GM10248 (cell line): ENCODE results near the gene PERP.
"Not testable (repeated sequence)": the region's sequence is repeated elsewhere in the genome, so short reads cannot be mapped to it uniquely, and the experiment has no call there.

Experiments
- CTCF ChIA-PET: fragments of 300-600 bp; sonication (Branson Sonifier 250); formaldehyde crosslinking; extraction: SDS; loops from one replicate; lab custom pipeline; 2021; ENCODE audit warnings: antibody characterized with exemption; lab: Yijun Ruan, JAX
- POLR2A ChIA-PET: fragments of 350-650 bp; sonication (Branson Sonifier 250); formaldehyde crosslinking; extraction: SDS; loops from one replicate; lab custom pipeline; 2020; ENCODE audit warnings: antibody characterized with exemption; lab: Yijun Ruan, JAX
- DNase-seq: peaks from one replicate; pipeline ENCODE4 v3.0.0; 2012; ENCODE audit errors: extremely low spot score
- CTCF ChIP-seq: IDR thresholded peaks from 2 replicates; pipeline ENCODE4 v1.5.1; 2012; ENCODE audit warnings: mild to moderate bottlenecking, low read depth; ENCODE audit errors: extremely low read depth, missing control alignments, control extremely low read depth

Gene PERP

DNA sequence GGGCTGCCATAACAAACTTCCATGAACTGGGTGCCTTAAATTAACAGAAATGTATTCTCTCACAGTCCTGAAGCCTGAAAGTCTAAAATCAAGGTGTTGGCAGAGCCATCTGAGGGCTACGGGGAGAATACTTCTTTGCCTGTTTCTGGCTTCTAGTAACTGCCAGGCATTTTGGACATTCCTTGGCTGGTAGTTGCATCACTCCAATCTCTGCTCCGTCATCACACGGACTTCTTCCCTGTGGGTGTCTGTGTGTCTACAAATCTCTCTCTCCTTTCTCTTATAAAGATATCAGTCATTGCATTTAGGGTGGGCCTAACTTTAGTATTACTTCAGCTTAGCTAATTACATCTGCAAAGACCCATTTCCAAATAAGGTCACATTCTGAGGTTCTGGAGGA is 20.9 kb upstream of the PERP start:
- ChIA-PET CTCF (interaction anchor here (1.1 to 1.3 kb wide), 3 partner anchors 9 to 390 kb away, joined by 3 to 5 read pairs (median 3); no protein-coding TSS in a partner anchor), POLR2A (no interaction called here)
- no peak for TF ChIP-seq CTCF
- DNase-seq = no peak

DNA sequence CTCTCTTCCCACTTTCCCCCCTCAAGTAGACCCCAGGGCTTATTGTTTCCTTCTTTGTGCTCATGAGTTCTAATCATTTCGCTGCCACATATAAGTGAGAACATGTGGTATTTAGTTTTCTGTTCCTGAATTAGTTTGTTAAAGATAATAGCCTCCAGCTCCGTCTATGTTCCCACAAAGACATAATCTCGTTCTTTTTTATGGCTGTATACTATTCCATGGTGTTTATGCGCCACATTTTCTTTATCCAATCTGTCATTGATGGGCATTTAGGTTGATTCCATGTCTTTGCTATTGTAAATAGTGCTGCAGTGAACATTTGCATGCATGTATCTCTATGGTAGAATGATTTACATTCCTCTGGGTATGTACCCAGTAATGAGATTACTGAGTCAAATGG is 16.9 kb upstream of the PERP start:
- TF ChIP-seq CTCF = no peak
- ChIA-PET CTCF (interaction anchor here (1.2 to 3.9 kb wide), 3 partner anchors 8 to 15 kb away, joined by 4 to 33 read pairs (median 7); no protein-coding TSS in a partner anchor), POLR2A (no interaction called here)
- no peak for DNase-seq

DNA sequence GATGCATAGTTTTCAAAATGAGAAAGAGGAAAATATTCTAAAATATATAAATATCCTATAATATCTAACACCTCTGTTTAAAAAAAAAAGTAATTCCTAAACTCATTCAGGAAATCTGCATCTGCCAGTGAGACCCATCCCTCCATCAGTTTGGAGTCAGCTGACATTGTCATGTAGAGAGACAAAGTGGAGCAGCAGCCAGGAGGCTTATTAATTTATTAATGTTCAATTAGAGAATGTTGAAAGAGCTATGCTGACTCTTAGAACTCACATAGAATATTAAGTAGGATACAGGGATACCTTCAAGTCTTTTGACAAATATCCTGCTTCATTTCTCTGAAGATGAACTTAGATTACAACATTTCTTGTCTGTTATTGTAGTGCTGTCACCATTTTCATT is 12.8 kb upstream of the PERP start:
- ChIA-PET POLR2A (no interaction called here), CTCF (interaction anchor here (1.3 to 3.4 kb wide), 5 partner anchors 12 to 390 kb away, joined by 3 to 14 read pairs (median 5); no protein-coding TSS in a partner anchor)
- no peak for DNase-seq
- TF ChIP-seq CTCF = no peak

DNA sequence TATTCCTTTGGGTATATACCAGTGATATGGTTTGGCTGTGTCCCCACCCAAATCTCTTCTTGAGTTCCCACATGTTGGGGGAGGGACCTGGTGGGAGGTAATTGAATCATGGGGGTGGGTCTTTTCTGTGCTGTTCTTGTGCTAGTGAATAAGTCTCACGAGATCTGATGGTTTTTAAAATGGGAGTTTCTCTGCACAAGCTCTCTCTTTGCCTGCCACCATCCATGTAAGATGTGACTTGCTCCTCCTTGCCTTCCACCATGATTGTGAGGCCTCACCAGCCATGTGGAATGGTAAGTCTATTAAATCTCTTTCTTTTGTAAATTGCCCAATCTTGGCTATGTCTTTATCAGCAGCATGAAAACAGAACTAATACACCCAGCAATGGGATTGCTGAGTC is 12.0 kb upstream of the PERP start:
- CTCF ChIA-PET = interaction anchor here (0.6 to 3.4 kb wide), 6 partner anchors 9 to 1508 kb away, joined by 3 to 14 read pairs (median 4); no protein-coding TSS in a partner anchor
- POLR2A ChIA-PET, DNase-seq: not testable (repeated sequence)

DNA sequence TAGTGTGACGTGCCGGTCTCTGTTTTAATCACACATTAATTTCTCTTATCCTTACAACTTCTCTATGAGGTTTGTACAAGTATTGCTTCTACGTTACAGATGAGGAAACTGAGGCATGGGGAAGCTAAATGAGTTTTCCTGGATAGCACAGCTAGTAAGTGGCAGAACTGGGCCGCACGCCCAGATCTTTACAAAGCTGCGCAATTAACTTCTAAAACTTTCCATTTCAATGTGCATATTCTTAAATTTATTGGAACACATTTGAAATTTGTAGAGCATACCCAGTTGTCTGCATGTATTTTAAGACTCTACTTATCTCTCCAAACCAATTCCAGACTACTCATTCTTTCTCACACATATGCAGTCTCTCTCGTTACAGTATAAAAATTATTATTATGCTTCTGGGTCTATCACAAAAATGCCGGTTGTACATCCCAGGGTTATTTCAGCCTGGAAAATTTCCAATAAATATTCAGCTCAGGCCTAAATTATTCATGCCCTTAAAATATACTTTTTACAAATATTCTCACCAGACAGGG is 10.2 kb upstream of the PERP start:
- TF ChIP-seq CTCF = no peak
- DNase-seq = no peak
- ChIA-PET CTCF (interaction anchor here (1.2 to 6.2 kb wide), 23 partner anchors 7 to 648 kb away, joined by 3 to 105 read pairs (median 9); partner anchors contain the start of gene HEBP2), POLR2A (no interaction called here)

DNA sequence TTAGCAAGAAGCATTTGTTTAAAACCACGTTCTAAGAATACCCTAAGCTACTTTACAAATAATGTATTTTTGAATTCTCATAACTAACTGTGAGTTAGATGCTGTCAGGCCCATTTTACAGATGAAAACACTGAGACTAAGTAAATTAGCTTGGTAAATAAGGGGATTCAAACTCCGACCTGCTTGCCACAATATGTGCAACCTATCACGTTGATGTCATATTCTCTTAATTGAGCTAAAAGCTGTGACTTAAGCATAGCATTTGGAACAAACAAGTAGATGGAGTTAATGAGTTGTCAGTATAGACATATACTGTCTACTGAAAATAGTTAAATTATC is 9.4 kb upstream of the PERP start:
- TF ChIP-seq CTCF = no peak
- no peak for DNase-seq
- CTCF ChIA-PET = interaction anchor here (0.8 to 6.2 kb wide), 37 partner anchors 8 to 649 kb away, joined by 3 to 105 read pairs (median 7); partner anchors contain the start of gene HEBP2
- POLR2A ChIA-PET = no interaction called here

DNA sequence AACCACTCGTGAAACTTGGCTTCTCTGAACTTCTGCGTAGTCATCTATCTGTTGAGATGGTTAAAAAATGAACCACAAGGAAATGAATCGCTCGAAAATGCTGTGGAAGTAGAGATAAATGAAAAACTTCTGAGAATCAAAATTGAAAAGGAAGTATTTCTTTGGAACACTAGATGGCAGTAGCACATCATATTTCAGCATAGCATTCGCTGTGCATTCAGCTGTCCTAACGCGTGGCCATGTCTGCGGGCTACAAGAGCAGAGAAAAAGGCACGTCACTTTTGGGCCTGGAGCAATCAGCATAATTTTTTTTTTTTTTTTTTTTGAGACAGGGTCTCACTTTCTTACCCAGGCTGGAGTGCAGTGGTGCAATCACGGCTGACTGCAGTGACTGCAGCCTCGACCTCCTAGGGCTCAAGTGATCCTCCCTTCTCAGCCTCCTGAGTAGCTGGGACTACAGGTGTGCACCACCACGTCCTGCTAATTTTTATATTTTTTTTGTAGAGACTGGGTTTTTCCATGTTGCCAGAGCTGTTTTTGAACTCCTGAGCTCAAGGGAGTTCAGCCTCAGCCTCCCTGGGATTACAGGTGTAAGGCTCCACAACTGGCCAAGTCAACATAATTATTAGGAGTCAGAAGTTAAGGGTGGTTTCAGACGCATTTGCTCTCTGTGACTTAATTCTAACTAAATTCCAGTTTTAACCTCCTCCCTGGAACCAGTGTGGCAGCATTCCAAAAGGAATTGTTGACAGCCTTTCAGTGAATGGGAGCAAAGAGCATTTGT is 8.8 kb upstream of the PERP start:
- ChIA-PET POLR2A (no interaction called here), CTCF (interaction anchor here (0.6 to 6.2 kb wide), 43 partner anchors 8 to 649 kb away, joined by 3 to 105 read pairs (median 7); partner anchors contain the start of gene HEBP2)
- TF ChIP-seq CTCF = peak; percentile 51
- peak; percentile 61 for DNase-seq
